ENCODE data around the gene USP53.

Gene USP53

GRCh38 chr4:119197772-119198212, 14.7 kb upstream of the USP53 start:
- H3K9me3 ChIP-seq (ENCODE audit: control insufficient read depth in 5 of 5, low read length in 5 of 5): no peaks in the 10 kb centered on the region
- H3K36me3 ChIP-seq (ENCODE audit: control insufficient read depth in 5 of 5, insufficient read depth in 5 of 5, low read length in 5 of 5): no peaks in the 10 kb centered on the region
- H3K27ac ChIP-seq (ENCODE audit: low read depth, low read length): no peak overlapping the region
- H3K27me3 ChIP-seq (ENCODE audit: control insufficient read depth in 5 of 5, insufficient read depth in 4 of 5, low read length in 5 of 5): no peaks in the 10 kb centered on the region
- no peak overlapping the region for H3K9ac ChIP-seq (ENCODE audit: low read length in 5 of 5)
- no peak overlapping the region for H3K4me3 ChIP-seq (ENCODE audit: low read depth in 1 of 5, low read length in 5 of 5)
- H3K4me1 ChIP-seq (ENCODE audit: control insufficient read depth in 5 of 5, insufficient read depth in 5 of 5, low read length in 5 of 5): no peaks in the 10 kb centered on the region

GRCh38 chr4:119204916-119205315, 7.6 kb upstream of the USP53 start:
- no peaks in the 10 kb centered on the region for H3K9me3 ChIP-seq (ENCODE audit: control insufficient read depth in 5 of 5, low read length in 5 of 5)
- no peak overlapping the region for H3K4me3 ChIP-seq (ENCODE audit: low read depth in 1 of 5, low read length in 5 of 5)
- H3K36me3 ChIP-seq (ENCODE audit: control insufficient read depth in 5 of 5, insufficient read depth in 5 of 5, low read length in 5 of 5): no peaks in the 10 kb centered on the region
- peak overlapping the region; percentile 60 for H3K27ac ChIP-seq (ENCODE audit: low read depth, low read length)
- H3K4me1 ChIP-seq (ENCODE audit: control insufficient read depth in 5 of 5, insufficient read depth in 5 of 5, low read length in 5 of 5): peaks cover 0 to 16% (median 11%) of the 10 kb centered on the region in 5 donors
- no peaks in the 10 kb centered on the region for H3K27me3 ChIP-seq (ENCODE audit: control insufficient read depth in 5 of 5, insufficient read depth in 4 of 5, low read length in 5 of 5)
- H3K9ac ChIP-seq (ENCODE audit: low read length in 5 of 5): no peak overlapping the region

- H3K4me3 ChIP-seq (ENCODE audit: low read depth in 1 of 5, low read length in 5 of 5): no peak overlapping the region
- no peaks in the 10 kb centered on the region for H3K9me3 ChIP-seq (ENCODE audit: control insufficient read depth in 5 of 5, low read length in 5 of 5)
- no peaks in the 10 kb centered on the region for H3K27me3 ChIP-seq (ENCODE audit: control insufficient read depth in 5 of 5, insufficient read depth in 4 of 5, low read length in 5 of 5)
- H3K36me3 ChIP-seq (ENCODE audit: control insufficient read depth in 5 of 5, insufficient read depth in 5 of 5, low read length in 5 of 5): no peaks in the 10 kb centered on the region
- H3K4me1 ChIP-seq (ENCODE audit: control insufficient read depth in 5 of 5, insufficient read depth in 5 of 5, low read length in 5 of 5): peaks cover 0 to 16% (median 11%) of the 10 kb centered on the region in 5 donors
- H3K27ac ChIP-seq (ENCODE audit: low read depth, low read length): peak overlapping the region; percentile 64
- H3K9ac ChIP-seq (ENCODE audit: low read length in 5 of 5): peak overlapping the region in 1 of 5 donors; percentile 24
Measured at GRCh38 chr4:119205690-119206089, 6.8 kb upstream of the USP53 start.

GRCh38 chr4:119206178-119206577, 6.3 kb upstream of the USP53 start:
- Histone ChIP-seq H3K9ac (ENCODE audit: low read length in 5 of 5) (peak overlapping the region in 1 of 5 donors; percentile 24), H3K4me1 (ENCODE audit: control insufficient read depth in 5 of 5, insufficient read depth in 5 of 5, low read length in 5 of 5) (peaks cover 0 to 16% (median 11%) of the 10 kb centered on the region in 5 donors), H3K27me3 (ENCODE audit: control insufficient read depth in 5 of 5, insufficient read depth in 4 of 5, low read length in 5 of 5) (no peaks in the 10 kb centered on the region), H3K27ac (ENCODE audit: low read depth, low read length) (peak overlapping the region; percentile 64), H3K36me3 (ENCODE audit: control insufficient read depth in 5 of 5, insufficient read depth in 5 of 5, low read length in 5 of 5) (no peaks in the 10 kb centered on the region), H3K9me3 (ENCODE audit: control insufficient read depth in 5 of 5, low read length in 5 of 5) (no peaks in the 10 kb centered on the region), H3K4me3 (ENCODE audit: low read depth in 1 of 5, low read length in 5 of 5) (no peak overlapping the region)

GRCh38 chr4:119207051-119207450, 5.5 kb upstream of the USP53 start:
- H3K9me3 ChIP-seq (ENCODE audit: control insufficient read depth in 5 of 5, low read length in 5 of 5): no peaks in the 10 kb centered on the region
- no peak overlapping the region for H3K9ac ChIP-seq (ENCODE audit: low read length in 5 of 5)
- H3K27me3 ChIP-seq (ENCODE audit: control insufficient read depth in 5 of 5, insufficient read depth in 4 of 5, low read length in 5 of 5): no peaks in the 10 kb centered on the region
- no peak overlapping the region for H3K4me3 ChIP-seq (ENCODE audit: low read depth in 1 of 5, low read length in 5 of 5)
- H3K27ac ChIP-seq (ENCODE audit: low read depth, low read length): peak overlapping the region; percentile 64
- no peaks in the 10 kb centered on the region for H3K36me3 ChIP-seq (ENCODE audit: control insufficient read depth in 5 of 5, insufficient read depth in 5 of 5, low read length in 5 of 5)
- peaks cover 0 to 18% (median 11%) of the 10 kb centered on the region in 5 donors for H3K4me1 ChIP-seq (ENCODE audit: control insufficient read depth in 5 of 5, insufficient read depth in 5 of 5, low read length in 5 of 5)

- Histone ChIP-seq H3K9me3 (ENCODE audit: control insufficient read depth in 5 of 5, low read length in 5 of 5) (no peaks in the 10 kb centered on the region), H3K27ac (ENCODE audit: low read depth, low read length) (peak overlapping the region; percentile 53), H3K36me3 (ENCODE audit: control insufficient read depth in 5 of 5, insufficient read depth in 5 of 5, low read length in 5 of 5) (no peaks in the 10 kb centered on the region), H3K9ac (ENCODE audit: low read length in 5 of 5) (no peak overlapping the region), H3K4me1 (ENCODE audit: control insufficient read depth in 5 of 5, insufficient read depth in 5 of 5, low read length in 5 of 5) (peaks cover 0 to 24% (median 18%) of the 10 kb centered on the region in 5 donors), H3K4me3 (ENCODE audit: low read depth in 1 of 5, low read length in 5 of 5) (no peak overlapping the region), H3K27me3 (ENCODE audit: control insufficient read depth in 5 of 5, insufficient read depth in 4 of 5, low read length in 5 of 5) (no peaks in the 10 kb centered on the region)
Measured at GRCh38 chr4:119209077-119209476, 3.4 kb upstream of the USP53 start.

- no peaks in the 10 kb centered on the region for H3K36me3 ChIP-seq (ENCODE audit: control insufficient read depth in 5 of 5, insufficient read depth in 5 of 5, low read length in 5 of 5)
- H3K9me3 ChIP-seq (ENCODE audit: control insufficient read depth in 5 of 5, low read length in 5 of 5): no peaks in the 10 kb centered on the region
- H3K4me1 ChIP-seq (ENCODE audit: control insufficient read depth in 5 of 5, insufficient read depth in 5 of 5, low read length in 5 of 5): peaks cover 0 to 23% (median 18%) of the 10 kb centered on the region in 5 donors
- no peak overlapping the region for H3K9ac ChIP-seq (ENCODE audit: low read length in 5 of 5)
- no peaks in the 10 kb centered on the region for H3K27me3 ChIP-seq (ENCODE audit: control insufficient read depth in 5 of 5, insufficient read depth in 4 of 5, low read length in 5 of 5)
- no peak overlapping the region for H3K4me3 ChIP-seq (ENCODE audit: low read depth in 1 of 5, low read length in 5 of 5)
- H3K27ac ChIP-seq (ENCODE audit: low read depth, low read length): peak overlapping the region; percentile 53
Measured at GRCh38 chr4:119209586-119209985, 2.9 kb upstream of the USP53 start.

- Histone ChIP-seq H3K9me3 (ENCODE audit: control insufficient read depth in 5 of 5, low read length in 5 of 5) (no peaks in the 10 kb centered on the region), H3K4me3 (ENCODE audit: low read depth in 1 of 5, low read length in 5 of 5) (no peak overlapping the region), H3K4me1 (ENCODE audit: control insufficient read depth in 5 of 5, insufficient read depth in 5 of 5, low read length in 5 of 5) (peaks cover 0 to 23% (median 18%) of the 10 kb centered on the region in 5 donors)
Measured at GRCh38 chr4:119210775-119211174, 1.7 kb upstream of the USP53 start.

GRCh38 chr4:119211867-119212233, 663 bp upstream of the USP53 start:
- peaks cover 0 to 15% (median 13%) of the 10 kb centered on the region in 5 donors for H3K4me1 ChIP-seq (ENCODE audit: control insufficient read depth in 5 of 5, insufficient read depth in 5 of 5, low read length in 5 of 5)
- H3K9me3 ChIP-seq (ENCODE audit: control insufficient read depth in 5 of 5, low read length in 5 of 5): no peaks in the 10 kb centered on the region
- H3K9ac ChIP-seq (ENCODE audit: low read length in 5 of 5): peak overlapping the region; percentile 84 to 97 (median 93)
- H3K36me3 ChIP-seq (ENCODE audit: control insufficient read depth in 5 of 5, insufficient read depth in 5 of 5, low read length in 5 of 5): no peaks in the 10 kb centered on the region
- H3K27me3 ChIP-seq (ENCODE audit: control insufficient read depth in 5 of 5, insufficient read depth in 4 of 5, low read length in 5 of 5): no peaks in the 10 kb centered on the region
- peak overlapping the region; percentile 86 to 96 (median 90) for H3K4me3 ChIP-seq (ENCODE audit: low read depth in 1 of 5, low read length in 5 of 5)
- H3K27ac ChIP-seq (ENCODE audit: low read depth, low read length): peak overlapping the region; percentile 90

More at GRCh38 chr4:119210775-119211174, 1.7 kb upstream of the USP53 start:
- H3K27ac ChIP-seq (ENCODE audit: low read depth, low read length): peak overlapping the region; percentile 2
- no peak overlapping the region for H3K9ac ChIP-seq (ENCODE audit: low read length in 5 of 5)
- H3K36me3 ChIP-seq (ENCODE audit: control insufficient read depth in 5 of 5, insufficient read depth in 5 of 5, low read length in 5 of 5): no peaks in the 10 kb centered on the region
- no peaks in the 10 kb centered on the region for H3K27me3 ChIP-seq (ENCODE audit: control insufficient read depth in 5 of 5, insufficient read depth in 4 of 5, low read length in 5 of 5)

GRCh38 chr4:119212964-119213606, 572 bp downstream of the USP53 start:
- peaks cover 0 to 15% (median 12%) of the 10 kb centered on the region in 5 donors for H3K4me1 ChIP-seq (ENCODE audit: control insufficient read depth in 5 of 5, insufficient read depth in 5 of 5, low read length in 5 of 5)
- no peaks in the 10 kb centered on the region for H3K9me3 ChIP-seq (ENCODE audit: control insufficient read depth in 5 of 5, low read length in 5 of 5)
- peak overlapping the region; percentile 90 for H3K27ac ChIP-seq (ENCODE audit: low read depth, low read length)
- H3K27me3 ChIP-seq (ENCODE audit: control insufficient read depth in 5 of 5, insufficient read depth in 4 of 5, low read length in 5 of 5): no peaks in the 10 kb centered on the region
- peak overlapping the region; percentile 52 to 97 (median 93) for H3K9ac ChIP-seq (ENCODE audit: low read length in 5 of 5)
- peak overlapping the region; percentile 86 to 96 (median 91) for H3K4me3 ChIP-seq (ENCODE audit: low read depth in 1 of 5, low read length in 5 of 5)
- peaks cover 4 to 8% (median 6%) of the 10 kb centered on the region in 5 donors for H3K36me3 ChIP-seq (ENCODE audit: control insufficient read depth in 5 of 5, insufficient read depth in 5 of 5, low read length in 5 of 5)

Data from subcutaneous abdominal adipose tissue (tissue), 5 donors.